Dermis blood vessel endothelial cell (primary cell): ENCODE results near the gene DLGAP1. TPM values are rescaled to one million over a fixed set of nuclear protein-coding genes. Genes with fewer than 3 reads are reported as not detected.
A peak's percentile ranks its signal among the peaks of the same experiment; 100 is the strongest.

ENCODE experiments used
- DNase-seq: peaks from one replicate; pipeline ENCODE4 v3.0.0; 2010
- total RNA-seq: library from RNA; depleted of rRNA; stranded (reverse); fragments of >200 nt; gene quantifications from 2 replicates; pipeline ENCODE4 v1.2.3, GENCODE V29; 2014

DLGAP1 gene
- total RNA-seq, 1 donor from 2014 or later: 0.17 TPM

- DNase-seq: peak; percentile 96
Measured at GRCh38 chr18:3652380-3653262, 802.5 kb downstream of the DLGAP1 start.

DNA sequence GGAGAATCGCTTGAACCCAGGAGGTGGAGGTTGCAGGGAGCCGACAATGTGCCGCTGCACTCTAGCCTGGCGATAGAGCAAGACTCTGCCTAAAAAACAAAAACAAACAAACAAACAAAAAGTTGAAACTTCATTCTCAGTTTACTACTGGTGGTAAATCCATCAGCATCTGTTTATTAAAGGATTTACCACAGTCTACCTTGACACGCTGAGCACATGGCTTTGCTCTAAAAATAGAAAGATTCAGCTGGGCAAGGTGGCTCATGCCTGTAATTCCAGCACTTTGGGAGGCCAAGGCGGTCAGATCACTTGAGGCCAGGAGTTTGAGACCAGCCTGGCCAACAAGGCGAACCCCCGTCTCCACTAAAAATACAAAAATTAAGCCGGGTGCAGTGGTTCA, 803.8 kb downstream of the DLGAP1 start:
- DNase-seq: no peak

GRCh38 chr18:3650521-3651042, 804.5 kb downstream of the DLGAP1 start:
- peak; percentile 25 for DNase-seq

DNA sequence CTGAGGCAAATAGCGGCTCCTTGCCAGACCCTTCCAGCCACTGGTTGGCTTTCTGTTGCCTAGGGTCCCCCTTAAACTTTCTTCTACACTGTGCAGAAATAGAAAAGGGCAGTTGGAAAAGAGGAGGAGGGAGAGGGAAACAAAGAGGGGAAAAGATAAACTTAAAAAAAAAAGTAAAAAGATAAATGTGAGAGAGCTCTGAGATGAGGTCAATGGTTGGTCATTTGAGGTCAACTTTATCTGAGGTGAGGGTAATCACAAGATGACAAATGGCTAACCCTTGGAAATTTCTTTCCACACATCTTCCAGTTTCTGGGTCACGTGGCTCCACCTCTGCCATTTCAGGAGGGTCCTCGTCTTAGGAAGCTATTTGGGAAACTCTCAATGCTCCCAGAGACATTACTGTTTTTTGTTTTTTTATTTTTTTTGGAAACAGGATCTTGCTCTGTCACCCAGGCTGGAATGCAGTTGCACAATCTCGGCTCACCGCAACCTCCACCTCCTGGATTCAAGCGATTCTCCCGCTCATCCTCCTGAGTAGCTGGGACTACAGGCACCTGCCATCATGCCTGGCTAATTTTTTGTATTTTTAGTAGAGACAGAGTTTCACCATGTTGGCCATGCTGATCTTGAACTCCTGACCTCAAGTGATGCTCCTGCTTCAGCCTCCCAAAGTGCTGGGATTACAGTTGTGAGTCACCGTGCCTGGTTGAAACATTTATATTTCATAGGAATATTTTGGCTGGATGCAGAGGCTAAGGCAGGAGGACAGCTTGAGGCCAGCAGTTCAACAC, 805.3 kb downstream of the DLGAP1 start:
- DNase-seq: no peak

DNA sequence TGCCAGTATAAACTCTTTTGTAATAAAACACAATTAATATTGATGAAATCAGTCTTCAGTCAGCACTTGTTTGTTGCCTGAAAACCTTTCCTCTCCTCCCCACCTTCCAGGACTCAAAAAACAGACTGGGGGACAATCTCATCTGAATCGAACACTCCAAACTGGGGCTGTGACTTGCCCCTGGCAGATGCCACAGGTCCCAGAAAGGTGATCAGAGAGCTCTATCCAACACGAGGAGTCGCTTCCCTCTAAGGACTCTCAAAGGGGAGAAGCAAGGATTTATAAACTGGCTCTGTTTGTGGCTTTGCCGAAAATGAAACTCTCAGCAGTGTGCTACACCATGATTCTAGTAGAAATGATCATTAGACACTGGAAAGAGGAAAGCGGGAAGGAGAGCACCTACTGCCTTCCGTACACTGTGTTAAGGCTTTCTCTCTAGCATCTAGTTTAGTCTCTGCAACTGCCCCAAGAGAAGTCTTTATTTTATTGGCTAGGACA, 805.9 kb downstream of the DLGAP1 start:
- DNase-seq: no peak

DNA sequence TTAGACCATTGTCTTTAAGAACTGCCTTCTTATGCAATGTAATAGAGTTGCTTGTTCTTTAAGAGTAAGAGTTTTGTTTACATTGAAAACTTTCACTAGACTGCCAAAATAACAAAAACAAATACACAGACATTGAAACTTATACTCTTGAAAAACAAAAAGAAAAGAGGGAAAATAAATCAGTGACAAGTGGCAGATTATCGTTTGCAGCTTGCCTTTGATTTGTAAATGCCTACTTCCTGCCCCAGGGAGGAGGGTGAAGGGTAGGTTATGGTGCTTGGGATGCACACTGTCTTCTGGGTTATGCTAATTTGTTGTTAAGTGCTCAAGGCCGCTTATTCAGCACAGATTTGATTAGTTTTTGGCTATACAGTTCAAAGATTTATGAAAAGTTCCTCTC, 806.5 kb downstream of the DLGAP1 start:
- no peak for DNase-seq

- no peak for DNase-seq
Measured at GRCh38 chr18:3648200-3648599, 806.9 kb downstream of the DLGAP1 start.

GRCh38 chr18:3647636-3648035, 807.5 kb downstream of the DLGAP1 start:
- DNase-seq: no peak

GRCh38 chr18:3645384-3646156, 809.5 kb downstream of the DLGAP1 start:
- DNase-seq: no peak

DNA sequence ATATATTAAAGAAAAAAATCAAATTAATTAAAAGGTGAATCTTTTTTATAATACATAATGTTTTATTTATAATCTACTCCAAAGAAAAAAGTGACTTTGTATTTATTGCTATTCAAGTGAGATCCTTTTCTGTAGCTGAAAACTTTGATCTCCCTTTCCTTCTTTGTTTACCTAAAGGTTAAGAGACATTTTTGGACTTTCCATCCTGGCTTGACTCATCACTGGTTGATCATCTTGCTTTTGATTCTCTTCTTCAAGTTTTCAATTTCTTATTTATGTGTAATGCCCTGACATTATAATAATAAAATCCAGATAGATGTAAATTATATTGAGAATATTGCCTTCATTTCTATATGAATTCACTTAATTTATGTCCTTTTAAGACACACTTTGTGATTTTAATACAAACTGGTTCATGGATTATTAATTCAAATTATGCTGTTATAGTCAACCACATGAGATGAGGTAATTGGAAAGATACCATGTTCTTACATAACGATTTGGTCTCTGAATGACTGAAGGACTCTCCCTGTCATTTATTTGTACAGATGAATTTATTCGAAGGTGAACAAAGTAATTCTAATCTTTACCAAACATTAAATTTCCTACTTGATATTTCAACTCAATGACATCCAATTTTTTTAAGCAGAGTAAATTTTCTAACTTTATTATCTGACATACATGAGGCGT, 820.7 kb downstream of the DLGAP1 start:
- no peak for DNase-seq

DNA sequence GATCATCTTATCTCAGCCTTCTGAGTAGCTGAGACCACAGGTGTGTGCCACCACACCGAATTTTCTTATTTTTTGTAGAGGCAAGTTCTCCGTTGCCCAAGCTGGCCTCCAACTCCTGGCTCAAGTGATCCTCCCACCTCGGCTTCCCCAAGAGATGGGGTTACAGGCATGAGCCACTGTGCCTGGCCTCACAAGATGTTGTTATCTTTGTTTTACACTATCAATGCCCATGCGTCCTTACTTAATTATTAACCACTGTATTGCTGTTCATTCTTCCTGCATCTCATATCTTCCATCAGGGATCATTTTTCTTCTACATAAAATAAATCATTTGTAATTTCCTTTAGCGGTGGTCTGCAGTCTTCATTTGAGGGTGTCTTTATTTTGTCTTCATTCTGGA, 823.2 kb downstream of the DLGAP1 start:
- DNase-seq: no peak

DNA sequence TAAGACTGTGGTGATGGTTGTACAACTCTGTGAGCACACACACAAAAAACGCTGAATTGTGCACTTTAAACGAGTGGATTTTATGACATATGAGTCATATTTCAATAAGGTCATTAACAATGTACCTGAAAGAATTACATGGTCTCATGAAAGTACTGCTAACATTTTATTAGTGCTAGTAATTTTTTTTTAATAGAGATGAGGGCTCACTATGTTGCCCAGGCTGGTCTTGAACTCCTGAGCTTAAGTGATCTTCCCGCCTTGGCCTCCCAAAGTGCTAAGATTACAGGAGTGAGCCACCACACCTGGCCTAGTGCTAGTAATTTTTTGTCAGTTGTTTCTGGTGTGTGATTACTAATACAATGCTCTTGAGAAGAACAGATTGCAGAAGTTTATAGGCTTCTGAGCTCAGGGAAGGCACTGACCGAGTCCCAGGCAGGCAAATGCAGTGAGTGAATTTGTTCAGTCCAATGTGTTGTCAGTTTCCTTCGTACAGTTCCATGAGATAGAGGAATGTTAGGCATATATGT, 828.1 kb downstream of the DLGAP1 start:
- DNase-seq: no peak

GRCh38 chr18:3625742-3626091, 829.4 kb downstream of the DLGAP1 start:
- DNase-seq: no peak

DNA sequence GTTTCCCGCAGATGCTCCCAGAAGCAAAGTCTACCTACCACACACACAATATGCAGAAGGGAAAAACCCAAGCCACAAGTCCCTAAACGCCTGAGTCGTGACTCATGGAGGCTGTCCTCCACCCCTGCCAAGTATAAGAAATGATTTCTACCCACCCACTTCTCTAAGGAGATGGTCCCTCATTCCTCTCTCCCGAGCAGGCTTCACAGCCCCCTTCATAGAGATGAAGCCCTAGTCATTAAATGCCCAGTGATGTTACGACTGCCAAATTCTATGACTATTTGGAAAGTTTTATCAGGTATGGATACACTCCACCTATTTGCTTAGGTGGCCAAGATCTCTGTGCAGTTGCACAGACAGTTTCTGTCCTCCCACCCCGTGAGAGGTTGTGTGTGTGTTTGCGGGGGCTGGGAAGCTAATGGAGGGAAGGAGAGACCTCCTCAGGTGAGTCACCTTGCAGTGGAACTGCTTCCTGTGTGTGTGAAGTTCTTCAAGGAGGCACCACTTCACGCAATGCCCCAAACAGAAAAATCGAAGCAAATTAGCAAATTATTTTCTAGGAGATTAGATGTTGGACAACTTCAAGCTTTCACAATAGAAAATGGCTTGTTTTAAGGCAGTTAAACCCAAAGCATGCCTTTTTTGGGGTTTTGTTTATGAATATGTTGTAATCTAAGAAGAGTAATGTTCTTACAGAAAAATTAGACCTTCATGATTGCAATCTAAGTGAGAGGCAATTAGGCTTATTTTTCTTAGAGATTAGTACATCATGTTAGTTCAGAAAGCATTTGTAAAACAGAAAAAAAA, 830.0 kb downstream of the DLGAP1 start:
- DNase-seq: peak; percentile 81

- no peak for DNase-seq
Measured at GRCh38 chr18:3624546-3624934, 830.6 kb downstream of the DLGAP1 start.

DNA sequence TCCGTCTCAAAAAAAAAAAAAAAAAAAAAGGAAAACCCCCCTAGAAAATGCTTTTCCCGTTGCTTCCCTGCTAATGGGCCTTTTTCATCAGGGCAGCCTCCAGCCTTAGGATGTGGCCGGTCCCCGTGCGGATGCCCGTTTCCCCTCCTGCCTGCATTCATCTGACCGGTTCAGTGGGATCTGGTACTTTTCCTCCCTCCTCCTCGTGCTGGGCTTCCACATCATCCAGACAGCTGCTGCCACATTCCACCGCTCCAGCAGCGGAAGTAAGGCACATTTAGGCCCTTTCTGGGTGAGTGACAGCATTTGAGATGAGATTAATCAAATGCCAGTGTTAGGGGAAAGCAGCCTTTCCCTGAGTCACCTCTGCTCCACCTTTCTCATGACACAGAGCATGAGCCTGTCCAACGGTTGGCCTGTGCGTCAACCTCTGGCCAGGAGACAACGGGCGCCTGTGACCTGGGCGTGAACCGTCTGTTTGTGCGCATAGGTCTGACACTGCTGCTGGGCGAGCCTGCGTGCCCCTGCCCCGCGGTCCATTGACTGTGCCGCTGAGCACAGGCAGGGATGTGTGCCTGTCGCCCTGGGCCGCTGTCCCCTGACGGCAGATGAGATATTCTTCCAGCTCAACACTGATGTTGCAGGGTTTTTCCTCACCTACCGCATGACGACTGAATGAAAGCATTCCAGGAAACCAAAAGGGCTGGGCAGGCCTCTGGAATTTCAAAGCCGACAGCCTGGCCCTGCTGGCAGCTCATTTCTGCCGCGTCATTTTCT, 831.1 kb downstream of the DLGAP1 start:
- DNase-seq: peak; percentile 86

- DNase-seq: no peak
Measured at GRCh38 chr18:3620146-3621119, 834.7 kb downstream of the DLGAP1 start.

DNA sequence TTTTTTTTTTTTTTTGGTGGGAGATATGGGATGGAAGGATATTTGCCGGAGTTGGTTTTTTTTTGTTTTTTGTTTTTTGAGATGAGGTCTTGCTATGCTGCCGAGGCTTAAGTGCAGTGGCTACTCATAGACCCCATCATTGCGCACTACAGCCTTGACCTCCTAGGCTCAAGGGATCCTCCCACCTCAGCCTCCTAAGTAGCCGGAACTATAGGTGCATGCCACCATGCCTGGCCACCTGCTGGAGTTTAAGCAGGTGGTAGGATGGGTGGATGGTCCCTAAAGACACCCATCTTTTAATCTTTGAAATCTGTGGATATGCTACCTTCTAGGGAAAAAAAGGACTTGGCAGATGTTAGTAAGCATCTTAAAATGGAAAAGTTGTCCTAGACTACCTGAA, 835.4 kb downstream of the DLGAP1 start:
- DNase-seq: no peak

- DNase-seq: no peak
Measured at GRCh38 chr18:3619222-3619621, 835.9 kb downstream of the DLGAP1 start.
